H1 (cell line): Measurements from ENCODE around the gene PLD5. TPM values are rescaled to one million over a fixed set of nuclear protein-coding genes. Genes with fewer than 3 reads are reported as not detected.

ENCODE experiments used
- CTCF ChIA-PET: fragments of 300-600 bp; sonication (Branson Sonifier 250); formaldehyde crosslinking; loops from one replicate; lab custom pipeline; 2021; ENCODE audit not compliant: partially characterized antibody; lab: Charles Lee
- POLR2A ChIA-PET: fragments of 300-600 bp; sonication (Branson Sonifier 250); formaldehyde crosslinking; loops from one replicate; lab custom pipeline; 2021; ENCODE audit warnings: inconsistent platforms; ENCODE audit not compliant: partially characterized antibody; lab: Charles Lee
- DNase-seq, 2 experiments: peaks; one replicate each; pipeline versions ENCODE4 v3.0.0 to v3.0.0-alpha.2; 2010 to 2022; ENCODE audit warnings: low spot score in 2 of 2, low read depth in 1 of 2, mixed read lengths in 1 of 2
- FAIRE-seq: peaks from 2 replicates; lab custom pipeline; 2011; peaks lifted over from hg19 to GRCh38; lab: Jason Lieb, UNC
- H2AFZ ChIP-seq: 2 replicates; pipeline ENCODE4 v1.8.1; 2012; ENCODE audit warnings: low read length, inconsistent platforms
- H2AK5ac ChIP-seq: 2 replicates; pipeline ENCODE4 v1.6.1; 2013; ENCODE audit warnings: low read depth, low read length
- H2BK120ac ChIP-seq: replicated peaks from 2 replicates; pipeline ENCODE3; 2013; ENCODE audit warnings: low read depth, low read length, inconsistent platforms
- H2BK12ac ChIP-seq: 2 replicates; pipeline ENCODE4 v1.6.1; 2013; ENCODE audit warnings: low read depth, low read length
- H2BK15ac ChIP-seq: 2 replicates; pipeline ENCODE4 v1.6.1; 2013; ENCODE audit warnings: low read length
- H2BK20ac ChIP-seq: 2 replicates; pipeline ENCODE4 v1.6.1; 2013; ENCODE audit warnings: low read length
- H2BK5ac ChIP-seq: 2 replicates; pipeline ENCODE4 v1.6.1; 2013; ENCODE audit warnings: low read depth, low read length
- H3K14ac ChIP-seq: 2 replicates; pipeline ENCODE4 v1.6.1; 2013; ENCODE audit warnings: inconsistent platforms; ENCODE audit not compliant: insufficient read length
- H3K18ac ChIP-seq: 2 replicates; pipeline ENCODE4 v1.6.1; 2013; ENCODE audit warnings: low read length; ENCODE audit errors: extremely low read depth
- H3K23ac ChIP-seq: 2 replicates; pipeline ENCODE4 v1.6.1; 2013; ENCODE audit warnings: inconsistent platforms; ENCODE audit not compliant: insufficient read length
- H3K23me2 ChIP-seq: 2 replicates; pipeline ENCODE4 v1.6.1; 2013; ENCODE audit warnings: low read depth, low read length
- H3K27ac ChIP-seq: 2 replicates; pipeline ENCODE4 v1.6.1; 2011; ENCODE audit warnings: low read depth, low read length, inconsistent platforms
- H3K27me3 ChIP-seq, 4 experiments: replicated peaks in 1 of 4; 1 replicate in 1 of 4; 2 replicates in 3 of 4; pipeline versions ENCODE4 v1.6.1 to v1.8.1; 2011 to 2013; ENCODE audit warnings: low read length in 3 of 4, mild to moderate bottlenecking in 3 of 4, inconsistent platforms in 2 of 4, mixed read lengths in 2 of 4, moderate library complexity in 1 of 4; ENCODE audit not compliant: control insufficient read depth in 3 of 4, insufficient read depth in 3 of 4; ENCODE audit errors: extremely low read depth in 1 of 4
- H3K36me3 ChIP-seq, 4 experiments: 2 replicates each; pipeline versions ENCODE4 v1.6.1 to v1.8.1; 2011 to 2013; ENCODE audit warnings: mild to moderate bottlenecking in 4 of 4, low read length in 3 of 4, moderate library complexity in 2 of 4, control low read depth in 1 of 4, inconsistent platforms in 1 of 4; ENCODE audit not compliant: insufficient read depth in 4 of 4, control insufficient read depth in 2 of 4
- H3K4ac ChIP-seq: replicated peaks from 2 replicates; pipeline ENCODE3; 2013; ENCODE audit warnings: low read length, low read depth, mixed read lengths, inconsistent platforms; ENCODE audit not compliant: insufficient read length
- H3K4me1 ChIP-seq, 4 experiments: replicated peaks in 1 of 4; 1 replicate in 1 of 4; 2 replicates in 3 of 4; pipeline versions ENCODE4 v1.6.1 to v1.8.1; 2011 to 2013; ENCODE audit warnings: low read length in 3 of 4, inconsistent platforms in 2 of 4, mixed read lengths in 1 of 4; ENCODE audit not compliant: insufficient read depth in 4 of 4, control insufficient read depth in 3 of 4
- H3K4me2 ChIP-seq, 2 experiments: 2 replicates each; pipeline versions ENCODE4 v1.6.1 to v1.8.1; 2011 to 2013; ENCODE audit warnings: low read depth in 2 of 2, low read length in 2 of 2, control low read depth in 1 of 2, inconsistent platforms in 1 of 2, mild to moderate bottlenecking in 1 of 2; ENCODE audit not compliant: insufficient read depth in 1 of 2
- H3K4me3 ChIP-seq, 4 experiments: fragments of 200-600, 300-600 bp in 1 of 4; sonication (generic), shearing (Covaris generic), sonication (Bioruptor Twin) in 1 of 4; 2 replicates each; pipeline versions ENCODE4 v1.5.1 to v1.8.1; 2011 to 2016; ENCODE audit warnings: low read length in 4 of 4, low read depth in 3 of 4, control low read depth in 2 of 4, inconsistent platforms in 2 of 4, mild to moderate bottlenecking in 2 of 4, mixed read lengths in 1 of 4, moderate library complexity in 1 of 4; ENCODE audit not compliant: insufficient read depth in 2 of 4; ENCODE audit errors: extremely low read depth in 1 of 4
- H3K56ac ChIP-seq: replicated peaks from 2 replicates; pipeline ENCODE3; 2013; ENCODE audit warnings: low read depth, mild to moderate bottlenecking, mixed read lengths, low read length, inconsistent platforms; ENCODE audit not compliant: insufficient read length
- H3K79me1 ChIP-seq: 2 replicates; pipeline ENCODE4 v1.6.1; 2013; ENCODE audit warnings: low read depth, low read length, control low read depth
- H3K79me2 ChIP-seq, 2 experiments: 2 replicates each; pipeline versions ENCODE4 v1.6.1 to v1.8.1; 2012 to 2013; ENCODE audit warnings: low read length in 2 of 2, mild to moderate bottlenecking in 2 of 2, inconsistent platforms in 1 of 2; ENCODE audit not compliant: insufficient read depth in 2 of 2, control insufficient read depth in 1 of 2
- H3K9ac ChIP-seq, 4 experiments: replicated peaks in 1 of 4; 1 replicate in 1 of 4; 2 replicates in 3 of 4; pipeline versions ENCODE4 v1.6.1 to v1.8.1; 2011 to 2013; ENCODE audit warnings: low read depth in 3 of 4, low read length in 3 of 4, control low read depth in 2 of 4, mild to moderate bottlenecking in 2 of 4, moderate library complexity in 2 of 4, inconsistent platforms in 1 of 4; ENCODE audit errors: extremely low read depth in 1 of 4
- H3K9me3 ChIP-seq, 2 experiments: 2 replicates each; pipeline versions ENCODE4 v1.6.1 to v1.8.1; 2012 to 2013; ENCODE audit warnings: mild to moderate bottlenecking in 2 of 2, moderate library complexity in 2 of 2, control low read depth in 1 of 2, inconsistent platforms in 1 of 2, low read depth in 1 of 2, low read length in 1 of 2, mixed read lengths in 1 of 2; ENCODE audit not compliant: insufficient read depth in 2 of 2
- H4K20me1 ChIP-seq, 2 experiments: replicated peaks in 1 of 2; 2 replicates each; pipeline versions ENCODE3 to v1.8.1; 2011 to 2013; ENCODE audit warnings: inconsistent platforms in 2 of 2, low read length in 2 of 2, mild to moderate bottlenecking in 1 of 2; ENCODE audit not compliant: insufficient read depth in 2 of 2, control insufficient read depth in 1 of 2
- H4K5ac ChIP-seq: 2 replicates; pipeline ENCODE4 v1.6.1; 2013; ENCODE audit warnings: low read length, low read depth, mixed read lengths, inconsistent platforms; ENCODE audit not compliant: insufficient read length
- H4K8ac ChIP-seq: 2 replicates; pipeline ENCODE4 v1.8.0; 2013; ENCODE audit warnings: mild to moderate bottlenecking, moderate library complexity, low read length, inconsistent platforms; ENCODE audit not compliant: insufficient read depth; ENCODE audit errors: extremely low read depth
- H4K91ac ChIP-seq: replicated peaks from 2 replicates; pipeline ENCODE3; 2013; ENCODE audit warnings: low read length, mixed read lengths, inconsistent platforms; ENCODE audit not compliant: insufficient read length
- EZH2 ChIP-seq: fragments of 200-600 bp; sonication (generic); IDR thresholded peaks from 2 replicates; pipeline ENCODE4 v1.7.1; 2012; ENCODE audit warnings: low read depth, mild to moderate bottlenecking, moderate library complexity, low read length, inconsistent platforms; ENCODE audit not compliant: severe bottlenecking
- KDM4A ChIP-seq: IDR thresholded peaks from one replicate; pipeline ENCODE4 v1.7.1; 2012; ENCODE audit warnings: low read depth, mild to moderate bottlenecking, moderate library complexity, low read length, inconsistent platforms; ENCODE audit not compliant: severe bottlenecking
- POU5F1 ChIP-seq: IDR thresholded peaks from 2 replicates; pipeline ENCODE4 v1.6.1; 2011; ENCODE audit warnings: low read depth, mild to moderate bottlenecking, low read length, moderate library complexity
- SIRT6 ChIP-seq: IDR thresholded peaks from one replicate; pipeline ENCODE4 v1.7.1; 2012; ENCODE audit warnings: low read length, inconsistent platforms
- YY1 ChIP-seq: IDR thresholded peaks from 2 replicates; pipeline ENCODE4 v1.6.1; 2011; ENCODE audit warnings: low read depth, mild to moderate bottlenecking, low read length
- WGBS, 2 experiments: shearing (Covaris generic) in 1 of 2; methylation state at CpG; one replicate each; pipeline versions ENCODE4 v1.1.6 to v1.1.7; 2013 to 2015; ENCODE audit warnings: low lambda C conversion rate in 2 of 2, mixed read lengths in 2 of 2, inconsistent platforms in 1 of 2, low coverage in 1 of 2, missing lambda C conversion rate in 1 of 2; ENCODE audit not compliant: insufficient replicate concordance in 2 of 2, insufficient coverage in 1 of 2, insufficient read length in 1 of 2; ENCODE audit errors: extremely low coverage in 1 of 2, missing lambda C conversion rate in 1 of 2; 5-methylcytosine and 5-hydroxymethylcytosine counted together
- polyA plus RNA-seq, 7 experiments: library from polyadenylated mRNA; depleted of rRNA in 3 of 7; stranded (reverse) in 5 of 7; unstranded in 2 of 7; fragments of >200 nt in 5 of 7; fragments of 200-250 nt in 2 of 7; gene quantifications; 1 replicate in 5 of 7; 2 replicates in 1 of 7; 4 replicates in 1 of 7; pipeline versions ENCODE4 v1.2.1 to v1.2.3, GENCODE V29; 2011 to 2013; ENCODE audit warnings: missing spikeins in 2 of 7, mixed read lengths in 2 of 7
- total RNA-seq: library from RNA; stranded (reverse); fragmentation: NEBNext Ultra II Directional; extraction: Animal tissue kit (Norgen Biotek cat#: 25700); gene quantifications from 2 replicates; pipeline ENCODE4 v1.2.1, GENCODE V29; 2021

PLD5 gene
- total and polyA plus RNA-seq, 2 of the 8 experiments (the other 6 are each of a cell fraction or from before 2014, with no cell fraction given) = 0.86 to 8.5 TPM

- Histone ChIP-seq H4K91ac (no peak overlapping the region), H2BK12ac (no peak overlapping the region), H2AK5ac (no peak overlapping the region), H3K79me1 (no peaks in the 10 kb centered on the region), H3K4ac (no peak overlapping the region), H3K4me2 (no peak overlapping the region), H3K79me2 (no peaks in the 10 kb centered on the region), H2BK5ac (no peak overlapping the region), H3K27ac (no peak overlapping the region), H2BK15ac (no peak overlapping the region), H3K18ac (no peak overlapping the region), H4K5ac (no peak overlapping the region), H3K23ac (no peak overlapping the region), H3K14ac (no peak overlapping the region), H3K23me2 (no peaks in the 10 kb centered on the region), H3K56ac (no peak overlapping the region), H3K4me3 (no peak overlapping the region), H3K4me1 (peaks cover 0 to 9% (median 1%) of the 10 kb centered on the region in 4 experiments; a peak in 4 of 7 replicates), H4K8ac (no peak overlapping the region), H2BK20ac (no peak overlapping the region), H3K9me3 (peaks cover 0 to 11% of the 10 kb centered on the region in 2 experiments; a peak in 1 of 4 replicates), H4K20me1 (no peaks in the 10 kb centered on the region), H3K9ac (no peak overlapping the region), H2BK120ac (no peak overlapping the region), H3K27me3 (no peaks in the 10 kb centered on the region), H3K36me3 (no peaks in the 10 kb centered on the region; a peak in 1 of 8 replicates), H2AFZ (no peak overlapping the region)
- ChIA-PET CTCF (no interaction called here), POLR2A (no interaction called here)
- no peak for TF ChIP-seq EZH2
- no peak for TF ChIP-seq POU5F1
- no peak for TF ChIP-seq SIRT6
- TF ChIP-seq YY1 = no peak
- TF ChIP-seq KDM4A = no peak
- FAIRE-seq (no peak), DNase-seq (no peak)
- WGBS, 2 experiments = 95% methylated on average over 5 of the region's 5 CpGs; no CpG with 5 or more reads in 1 of the 2 experiments
These were observed 327.6 kb downstream of the PLD5 start for GRCh38 chr1:242196914-242197313.
